Nephron progenitor cell (in vitro differentiated cells): Measurements from ENCODE around the gene COL13A1.

Source experiments
- DNase-seq: peaks from one replicate; pipeline ENCODE4 v3.0.0; 2021
- H3K27ac Mint-ChIP-seq: 2 replicates; pipeline ENCODE4 v1.8.0; 2021; ENCODE audit warnings: mild to moderate bottlenecking, moderate library complexity, mixed read lengths
- H3K27me3 Mint-ChIP-seq: 2 replicates; pipeline ENCODE4 v1.8.0; 2021; ENCODE audit warnings: mild to moderate bottlenecking, low read depth, mixed read lengths; ENCODE audit not compliant: poor library complexity
- H3K36me3 Mint-ChIP-seq: 2 replicates; pipeline ENCODE4 v1.8.0; 2021; ENCODE audit warnings: low read depth, mixed read lengths
- H3K4me1 Mint-ChIP-seq: 2 replicates; pipeline ENCODE4 v1.8.0; 2021; ENCODE audit warnings: mixed read lengths
- H3K4me3 Mint-ChIP-seq: 2 replicates; pipeline ENCODE4 v1.8.0; 2021; ENCODE audit warnings: mild to moderate bottlenecking, moderate library complexity, mixed read lengths
- H3K9me3 Mint-ChIP-seq: 2 replicates; pipeline ENCODE4 v1.8.0; 2021; ENCODE audit warnings: mild to moderate bottlenecking, moderate library complexity, mixed read lengths
- TF ChIP-seq, protein P1 (sequence below): fragments of 200-600 bp; sonication (generic); IDR thresholded peaks from 2 replicates; pipeline ENCODE4 v1.5.0; 2021; ENCODE audit warnings: antibody characterized with exemption

The COL13A1 gene

DNA sequence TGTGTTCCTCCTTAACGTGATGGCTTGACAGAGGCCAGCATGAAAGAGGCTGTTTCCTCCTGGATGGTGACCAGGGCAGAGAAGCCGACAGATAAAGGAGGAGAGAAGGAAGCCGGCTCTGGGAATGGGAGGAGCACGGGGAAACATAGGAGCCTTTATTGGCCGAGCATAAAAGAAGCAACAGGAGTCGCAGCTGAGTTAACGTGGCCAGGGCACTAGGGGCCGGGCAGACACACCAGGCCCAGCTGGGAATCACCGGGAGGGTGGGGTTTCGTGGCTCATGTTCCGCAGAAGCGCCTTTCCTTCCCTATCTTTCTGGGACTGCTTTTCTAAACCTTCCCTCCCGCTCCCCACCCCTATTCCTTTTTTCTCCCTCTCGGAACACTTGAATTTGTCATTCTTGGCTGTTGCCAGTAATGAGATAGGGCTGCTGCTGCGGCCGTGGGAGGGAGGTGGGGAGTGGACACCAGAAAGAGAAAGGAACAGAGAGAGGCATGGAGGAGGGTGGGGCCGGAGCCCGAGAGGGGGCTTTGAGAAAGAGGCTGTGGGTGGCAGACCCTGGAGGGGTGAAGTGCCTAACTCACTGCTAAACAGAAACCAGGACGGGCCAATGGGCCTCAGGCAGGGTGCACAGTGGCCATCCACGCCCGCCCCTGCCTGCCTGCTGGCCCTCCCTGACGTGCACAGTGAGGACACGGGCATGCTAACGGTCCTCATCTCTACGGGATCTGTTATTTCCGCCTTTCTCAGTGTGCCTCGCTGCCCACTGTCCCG, 65.2 kb downstream of the COL13A1 start:
- TF ChIP-seq, protein P1, sequence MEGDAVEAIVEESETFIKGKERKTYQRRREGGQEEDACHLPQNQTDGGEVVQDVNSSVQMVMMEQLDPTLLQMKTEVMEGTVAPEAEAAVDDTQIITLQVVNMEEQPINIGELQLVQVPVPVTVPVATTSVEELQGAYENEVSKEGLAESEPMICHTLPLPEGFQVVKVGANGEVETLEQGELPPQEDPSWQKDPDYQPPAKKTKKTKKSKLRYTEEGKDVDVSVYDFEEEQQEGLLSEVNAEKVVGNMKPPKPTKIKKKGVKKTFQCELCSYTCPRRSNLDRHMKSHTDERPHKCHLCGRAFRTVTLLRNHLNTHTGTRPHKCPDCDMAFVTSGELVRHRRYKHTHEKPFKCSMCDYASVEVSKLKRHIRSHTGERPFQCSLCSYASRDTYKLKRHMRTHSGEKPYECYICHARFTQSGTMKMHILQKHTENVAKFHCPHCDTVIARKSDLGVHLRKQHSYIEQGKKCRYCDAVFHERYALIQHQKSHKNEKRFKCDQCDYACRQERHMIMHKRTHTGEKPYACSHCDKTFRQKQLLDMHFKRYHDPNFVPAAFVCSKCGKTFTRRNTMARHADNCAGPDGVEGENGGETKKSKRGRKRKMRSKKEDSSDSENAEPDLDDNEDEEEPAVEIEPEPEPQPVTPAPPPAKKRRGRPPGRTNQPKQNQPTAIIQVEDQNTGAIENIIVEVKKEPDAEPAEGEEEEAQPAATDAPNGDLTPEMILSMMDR: no peak
- Mint-ChIP-seq H3K36me3 (no peaks in the 10 kb centered on the region), H3K9me3 (no peaks in the 10 kb centered on the region), H3K4me1 (peaks cover 36% of the 10 kb centered on the region), H3K27ac (peak overlapping the region; percentile 72), H3K27me3 (peaks cover 31% of the 10 kb centered on the region), H3K4me3 (peak overlapping the region; percentile 19)
- peak; percentile 63 for DNase-seq

DNA sequence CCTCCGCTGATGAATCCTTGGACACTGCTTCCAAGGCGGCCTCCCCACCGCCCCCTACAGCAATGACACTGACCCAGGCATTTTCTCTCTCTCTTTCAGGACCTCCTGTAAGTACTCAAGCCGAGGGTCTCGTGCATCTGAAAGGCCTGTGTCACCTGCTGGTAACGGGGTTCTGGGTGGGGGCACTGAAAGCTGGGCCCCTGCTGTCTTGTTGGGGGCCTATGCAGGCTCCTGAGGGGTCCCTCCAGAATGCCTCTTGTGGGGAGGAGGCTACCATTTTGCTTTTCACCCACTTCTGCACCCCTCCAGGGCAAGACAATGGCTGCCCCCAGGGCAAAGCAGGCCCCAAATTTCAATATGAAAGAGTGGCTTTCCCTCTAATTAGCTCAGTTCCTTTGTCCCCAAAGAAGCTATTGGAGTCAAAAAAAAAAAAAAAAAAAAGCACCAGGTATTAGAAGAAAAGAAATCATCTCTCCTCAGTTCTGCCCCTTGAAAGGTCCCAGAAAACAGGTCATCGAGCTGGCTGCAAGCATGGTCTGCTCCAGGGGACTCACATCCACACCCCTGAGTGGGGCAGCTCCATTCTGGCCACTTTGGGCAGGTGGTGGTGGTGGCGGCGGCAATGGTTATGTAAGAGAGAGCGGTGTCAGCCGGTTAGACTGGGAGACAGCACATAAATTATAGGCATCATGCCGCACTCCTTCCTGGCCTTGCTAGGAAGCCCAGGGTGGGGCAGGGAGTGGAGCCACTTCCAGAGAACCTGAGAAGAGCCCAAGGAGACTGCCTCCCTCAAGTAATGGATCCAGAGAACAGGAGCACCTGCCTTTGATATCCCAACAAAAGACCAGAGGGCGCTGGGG, 66.2 kb downstream of the COL13A1 start:
- TF ChIP-seq, protein P1: no peak
- H3K9me3 Mint-ChIP-seq: no peaks in the 10 kb centered on the region
- no peak overlapping the region for H3K4me3 Mint-ChIP-seq
- H3K36me3 Mint-ChIP-seq: no peaks in the 10 kb centered on the region
- H3K27me3 Mint-ChIP-seq: peaks cover 39% of the 10 kb centered on the region
- peaks cover 36% of the 10 kb centered on the region for H3K4me1 Mint-ChIP-seq
- no peak overlapping the region for H3K27ac Mint-ChIP-seq
- no peak for DNase-seq

DNA sequence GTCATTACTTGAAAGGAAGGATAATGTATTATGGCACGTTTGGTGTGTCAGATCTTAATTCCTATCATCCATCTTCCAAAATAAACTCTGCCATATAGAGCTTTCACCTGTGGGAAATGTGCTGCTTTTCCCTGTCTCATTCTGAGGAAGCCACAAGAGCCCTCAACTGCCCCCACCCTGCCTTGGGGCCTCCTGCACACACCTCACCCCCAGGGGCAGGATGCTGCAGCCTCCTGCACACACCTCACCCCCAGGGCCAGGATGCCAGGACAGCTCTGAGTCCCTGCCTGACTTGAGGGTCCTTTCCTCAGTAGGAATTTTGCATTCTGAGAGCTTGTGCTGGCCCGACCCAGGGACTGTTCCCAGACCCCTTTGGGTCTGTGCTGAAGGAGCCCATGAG, 67.1 kb downstream of the COL13A1 start:
- Mint-ChIP-seq H3K4me1 (peaks cover 36% of the 10 kb centered on the region), H3K27me3 (peaks cover 47% of the 10 kb centered on the region), H3K9me3 (no peaks in the 10 kb centered on the region), H3K36me3 (no peaks in the 10 kb centered on the region), H3K4me3 (no peak overlapping the region), H3K27ac (no peak overlapping the region)
- no peak for DNase-seq
- TF ChIP-seq, protein P1: no peak

DNA sequence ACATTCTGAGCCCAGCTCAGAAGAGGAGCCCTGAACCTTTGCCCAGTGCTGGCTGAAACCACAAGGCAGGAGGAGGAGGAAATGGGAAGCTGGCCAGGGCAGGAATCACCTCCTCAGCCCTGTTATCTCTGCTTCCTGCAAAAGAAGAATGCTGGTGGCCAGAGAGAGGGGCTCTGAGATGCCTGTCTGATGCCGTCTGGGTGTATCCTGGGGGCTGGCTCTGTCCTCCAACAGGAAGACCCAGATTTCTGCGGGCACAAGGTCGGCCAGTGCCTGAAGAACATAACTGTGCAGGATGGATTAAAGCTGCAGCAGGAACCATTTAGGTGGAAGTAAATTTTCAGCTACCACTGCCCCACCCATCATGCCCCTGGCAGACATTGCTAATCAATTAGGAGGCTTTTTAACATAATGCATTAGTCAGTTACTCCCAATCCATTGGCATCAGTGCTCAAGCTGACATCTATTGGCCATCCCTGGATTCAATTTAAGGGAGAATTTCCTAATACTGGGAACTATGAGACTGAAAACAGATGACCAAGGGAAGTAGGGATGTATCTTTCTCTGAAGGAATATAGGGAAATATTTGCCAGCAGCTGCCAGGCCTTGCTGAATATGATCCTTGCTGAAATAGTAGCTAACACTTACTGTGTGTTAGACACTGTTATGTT, 67.7 kb downstream of the COL13A1 start:
- H3K36me3 Mint-ChIP-seq: no peaks in the 10 kb centered on the region
- H3K4me3 Mint-ChIP-seq: no peak overlapping the region
- no peak for DNase-seq
- H3K27ac Mint-ChIP-seq: no peak overlapping the region
- no peaks in the 10 kb centered on the region for H3K9me3 Mint-ChIP-seq
- H3K4me1 Mint-ChIP-seq: peaks cover 35% of the 10 kb centered on the region
- peaks cover 51% of the 10 kb centered on the region for H3K27me3 Mint-ChIP-seq
- TF ChIP-seq, protein P1: no peak

DNA sequence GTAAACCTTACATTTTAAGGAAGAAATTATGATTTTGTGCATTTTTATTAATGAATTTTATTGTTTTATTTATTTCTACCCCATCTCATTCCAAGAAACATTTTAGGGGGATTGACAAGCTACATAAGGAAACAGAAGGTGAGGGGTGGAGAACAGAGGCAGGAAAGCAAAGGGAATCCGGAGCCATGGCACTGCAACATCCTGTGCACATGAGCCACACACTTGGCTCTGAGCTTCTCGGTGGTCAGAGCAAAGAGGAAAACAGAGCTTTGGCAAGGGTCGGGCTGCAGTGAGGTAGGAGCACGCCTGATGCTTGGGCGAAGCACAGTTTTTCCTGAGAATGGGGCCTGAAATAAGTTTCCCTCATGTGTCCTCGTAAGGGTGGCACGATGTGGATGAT, 68.9 kb downstream of the COL13A1 start:
- Mint-ChIP-seq H3K27ac (no peak overlapping the region), H3K4me3 (no peak overlapping the region), H3K27me3 (peaks cover 53% of the 10 kb centered on the region)

More for the DNA sequence above, 68.9 kb downstream of the COL13A1 start:
- Mint-ChIP-seq H3K36me3 (no peaks in the 10 kb centered on the region), H3K4me1 (peaks cover 29% of the 10 kb centered on the region), H3K9me3 (no peaks in the 10 kb centered on the region)
- TF ChIP-seq, protein P1: no peak
- no peak for DNase-seq
